Activated CD8-positive, alpha-beta memory T cell treated with anti-CD3 and anti-CD28 coated beads, Interleukin-2, amount 50 U/mL, for 48 hours (primary cell): ENCODE data around the gene OTUB1.
"Not testable (repeated sequence)": the region's sequence is repeated elsewhere in the genome, so short reads cannot be mapped to it uniquely, and the experiment has no call there.

Experiments used
- DNase-seq: peaks from one replicate; pipeline ENCODE4 v3.0.0-alpha.2; 2020

Gene OTUB1

DNA sequence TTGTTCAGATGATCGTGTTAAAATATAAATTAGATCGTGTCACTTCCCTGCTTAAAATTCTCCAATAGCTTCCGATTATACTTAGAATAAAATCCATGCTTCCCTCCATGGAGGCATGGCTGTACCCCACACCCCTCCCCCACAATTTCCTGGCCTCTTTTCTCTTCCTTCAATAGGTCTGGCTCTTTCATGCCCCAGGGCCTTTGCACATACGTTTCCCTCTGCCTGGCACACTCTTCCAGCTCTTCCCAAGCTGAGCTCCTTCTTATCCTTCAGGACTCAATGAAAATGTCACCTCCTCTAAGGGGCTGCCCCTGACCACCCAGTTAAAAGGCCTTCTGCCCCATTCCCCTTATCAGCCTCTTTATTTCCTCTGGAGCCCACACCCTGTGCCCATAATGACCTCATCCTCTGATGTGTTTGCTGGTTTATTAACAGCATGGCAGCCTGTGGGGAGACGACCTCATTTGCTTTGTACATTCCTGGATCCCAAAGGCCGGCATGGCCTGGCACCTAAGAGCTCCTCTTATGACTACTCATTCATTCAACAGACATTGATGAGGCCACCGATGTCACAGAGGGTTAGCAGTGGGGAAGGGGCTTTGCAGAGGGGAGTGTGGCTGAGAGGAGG, 40.5 kb downstream of the OTUB1 start:
- DNase-seq = no peak

DNA sequence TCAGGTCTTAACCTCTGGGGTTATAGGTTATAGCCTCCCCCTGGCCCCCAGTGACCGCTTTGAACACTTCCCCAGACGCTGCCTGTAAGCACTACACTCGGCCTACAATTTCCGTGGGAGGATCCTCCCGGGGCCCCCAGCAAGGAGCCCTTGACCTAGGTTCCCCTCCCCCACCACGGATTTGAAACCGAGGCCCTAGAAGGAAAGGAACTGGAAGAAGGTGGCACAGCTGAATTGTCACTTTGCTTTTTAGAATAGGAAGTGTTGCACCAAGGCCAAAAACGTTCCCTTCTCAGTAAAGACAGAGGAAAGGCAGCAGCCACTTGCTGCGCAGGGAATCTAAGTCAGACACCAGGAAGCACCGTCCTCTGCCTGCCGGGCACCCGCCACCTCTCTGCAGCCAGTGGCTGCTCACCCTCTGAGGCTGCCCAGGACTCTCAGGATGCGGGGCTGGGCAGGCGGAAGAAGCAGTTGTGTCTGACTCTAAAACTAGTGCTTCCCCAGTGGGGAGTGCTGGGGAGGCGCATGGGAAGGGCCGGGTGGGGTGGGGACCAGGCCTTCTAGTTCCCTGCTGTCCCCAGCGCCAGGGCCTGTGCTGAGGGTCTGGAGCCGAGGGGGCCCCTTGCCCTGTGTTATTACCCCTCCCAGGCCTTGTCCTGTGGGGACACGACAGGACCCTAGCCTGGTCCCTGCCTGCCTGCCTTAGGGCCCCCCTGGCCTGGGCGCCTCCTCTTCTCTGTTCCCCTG, 41.6 kb downstream of the OTUB1 start:
- no peak for DNase-seq

DNA sequence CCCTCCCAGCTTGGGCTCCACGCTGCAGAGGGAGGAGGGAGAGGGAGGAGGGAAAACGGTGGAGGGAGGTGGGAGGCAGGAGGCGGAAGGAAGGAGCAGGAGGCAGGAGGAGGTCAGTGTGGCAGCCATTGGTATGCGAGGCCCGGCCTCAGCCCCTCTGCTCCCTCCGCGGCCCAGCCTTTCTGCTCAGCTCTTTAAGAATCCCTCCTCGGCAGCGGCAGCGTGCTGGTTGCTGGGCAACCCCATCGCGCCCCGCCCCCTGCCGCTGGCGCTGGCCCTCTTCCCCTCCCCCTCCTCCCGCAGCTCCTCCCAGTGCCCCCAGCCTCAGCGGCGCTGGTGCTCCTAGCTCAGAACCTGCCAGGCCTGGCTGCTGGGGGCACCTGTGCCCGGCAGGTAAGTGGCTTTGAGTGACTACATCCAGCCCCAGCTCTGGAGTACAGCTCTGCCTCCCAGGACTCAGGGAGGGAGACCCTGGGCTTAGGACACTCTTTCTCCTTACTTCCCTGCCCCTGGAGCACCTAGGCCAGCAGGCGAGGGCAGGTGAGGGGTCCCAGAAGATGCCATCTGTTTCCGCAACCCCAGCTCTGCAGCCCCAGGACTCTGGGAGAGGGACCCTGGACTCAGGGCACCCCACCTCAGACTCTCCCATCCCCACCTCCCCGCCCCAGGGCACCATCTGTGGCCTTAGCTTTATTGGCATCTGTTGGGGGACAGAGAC, 42.3 kb downstream of the OTUB1 start:
- no peak for DNase-seq

DNA sequence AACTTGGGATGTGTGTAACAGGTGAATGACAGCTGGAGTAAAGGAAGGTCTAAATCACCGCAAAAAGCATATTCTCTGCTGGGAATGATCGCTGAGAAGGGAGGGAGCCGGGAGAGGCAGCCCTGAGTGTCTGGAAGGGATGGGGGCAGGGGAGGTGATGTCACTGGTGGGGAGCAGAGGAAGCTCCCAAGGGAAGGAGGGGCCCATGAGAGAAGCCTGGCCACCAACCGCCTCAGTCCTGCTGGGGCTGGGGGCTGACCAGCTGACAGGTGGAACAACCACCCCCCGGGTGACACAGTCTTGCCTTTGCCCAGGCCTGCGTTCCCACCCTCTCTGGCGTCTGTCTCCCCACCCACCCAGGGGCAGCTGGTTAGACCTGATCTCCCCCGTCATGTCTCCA, 43.5 kb downstream of the OTUB1 start:
- DNase-seq = no peak

DNA sequence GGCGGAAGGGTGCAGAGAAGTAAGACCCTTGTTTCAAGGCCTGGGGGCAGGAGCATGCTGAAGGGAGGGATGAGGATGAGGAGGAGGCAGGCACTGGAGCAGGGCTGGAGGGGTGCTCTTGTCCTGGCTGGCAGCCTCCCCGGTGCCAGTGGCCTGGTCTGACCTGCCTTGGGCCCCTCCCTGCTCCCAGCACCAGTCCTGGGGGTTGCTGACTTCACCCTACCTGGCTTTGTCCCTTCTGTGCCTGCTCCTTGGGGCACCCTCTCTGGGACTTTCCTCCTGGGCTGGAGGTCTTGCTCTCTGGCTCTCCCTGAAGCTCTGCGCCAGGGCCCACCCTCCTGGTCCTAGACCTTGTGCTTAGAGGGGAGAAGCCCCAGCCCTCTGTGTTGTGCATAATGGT, 44.8 kb downstream of the OTUB1 start:
- no peak for DNase-seq

DNA sequence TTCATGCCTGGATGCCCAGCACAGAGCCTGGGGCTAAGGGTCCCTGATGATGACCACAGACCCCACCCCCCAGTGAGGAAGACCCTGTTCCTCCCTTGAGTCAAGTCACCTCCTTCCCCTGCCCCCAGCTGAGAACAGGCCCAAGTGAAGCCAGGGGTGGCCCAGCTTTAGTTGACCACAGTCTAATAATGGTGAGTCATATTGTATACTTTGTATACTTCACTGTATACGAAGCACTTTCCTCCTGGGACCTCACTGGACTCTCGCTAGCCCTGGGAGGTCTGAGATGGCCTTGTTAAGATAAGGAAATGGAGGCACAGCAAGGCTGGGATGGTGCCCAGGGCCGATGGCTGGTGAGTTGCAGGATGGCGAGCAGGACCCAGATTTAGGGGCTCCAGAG, 45.8 kb downstream of the OTUB1 start:
- no peak for DNase-seq

DNA sequence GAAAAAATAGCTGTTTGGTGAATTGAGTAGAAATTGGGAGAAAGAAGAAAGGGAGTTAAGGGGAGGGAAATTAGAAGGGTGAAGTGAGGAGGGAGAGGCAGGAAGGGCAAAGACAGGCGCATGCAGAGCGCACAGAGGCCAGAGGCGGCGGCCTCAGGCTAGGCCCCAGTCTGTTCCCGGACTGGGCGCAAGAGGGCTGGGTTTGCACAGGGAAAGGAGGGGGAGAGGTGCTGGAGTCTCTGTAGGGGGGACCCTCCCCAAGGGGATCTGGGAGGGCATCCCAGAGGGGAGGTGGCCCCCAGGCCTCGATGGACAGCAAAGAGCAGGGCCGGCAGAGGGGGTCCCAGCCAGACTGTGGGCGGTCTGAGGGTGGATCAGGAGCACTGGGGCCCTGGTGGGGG, 48.2 kb downstream of the OTUB1 start:
- DNase-seq = no peak

DNA sequence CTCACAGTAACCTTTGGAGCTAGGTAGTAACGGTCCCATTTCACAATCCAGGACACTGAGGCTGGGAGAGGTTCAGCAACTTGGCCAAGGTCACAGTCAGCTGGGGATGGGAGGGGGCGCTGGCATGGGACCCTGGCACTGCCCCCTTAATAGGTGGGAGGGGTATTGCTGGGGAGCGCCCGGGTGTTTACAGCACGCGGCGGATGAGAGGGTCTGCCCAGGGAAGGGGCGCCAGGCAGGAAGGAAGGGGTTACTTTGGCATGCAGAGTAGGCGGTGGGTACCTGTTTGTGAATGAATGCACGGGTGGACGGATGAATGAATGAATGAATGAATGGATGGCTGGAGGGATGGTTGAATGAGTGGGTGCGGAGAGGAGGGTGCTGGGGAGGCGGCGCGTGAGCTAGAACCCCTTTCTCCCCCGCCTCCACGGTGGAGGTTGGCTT, 48.9 kb downstream of the OTUB1 start:
- DNase-seq = no peak

DNA sequence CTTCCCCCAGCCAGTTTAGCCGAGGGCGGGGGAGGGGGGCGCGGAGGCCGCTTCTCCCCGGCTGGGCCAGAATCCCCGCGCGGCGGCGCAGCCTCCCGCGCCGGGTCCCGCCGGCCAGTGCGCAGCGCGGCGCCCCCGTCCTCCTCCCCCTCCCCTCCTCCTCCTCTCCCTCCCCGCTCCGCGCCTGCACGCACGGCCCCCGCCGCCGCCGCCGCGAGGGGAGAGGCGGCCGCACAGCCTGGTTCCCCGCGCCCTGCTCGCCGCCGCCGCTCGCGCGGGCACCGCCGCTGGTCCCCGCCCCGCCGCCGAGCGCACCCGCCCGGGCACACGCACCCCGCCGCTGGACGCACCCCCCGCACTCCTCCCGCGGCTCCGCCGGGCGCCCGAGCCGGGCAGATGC, 49.3 kb downstream of the OTUB1 start, which contains the start of gene FLRT1:
Gene FLRT1 (plus strand): TSS at position 356 of the 400 bp plus-strand sequence. CDS start 80,337 bp downstream, outside the sequence.
- DNase-seq = no peak

DNA sequence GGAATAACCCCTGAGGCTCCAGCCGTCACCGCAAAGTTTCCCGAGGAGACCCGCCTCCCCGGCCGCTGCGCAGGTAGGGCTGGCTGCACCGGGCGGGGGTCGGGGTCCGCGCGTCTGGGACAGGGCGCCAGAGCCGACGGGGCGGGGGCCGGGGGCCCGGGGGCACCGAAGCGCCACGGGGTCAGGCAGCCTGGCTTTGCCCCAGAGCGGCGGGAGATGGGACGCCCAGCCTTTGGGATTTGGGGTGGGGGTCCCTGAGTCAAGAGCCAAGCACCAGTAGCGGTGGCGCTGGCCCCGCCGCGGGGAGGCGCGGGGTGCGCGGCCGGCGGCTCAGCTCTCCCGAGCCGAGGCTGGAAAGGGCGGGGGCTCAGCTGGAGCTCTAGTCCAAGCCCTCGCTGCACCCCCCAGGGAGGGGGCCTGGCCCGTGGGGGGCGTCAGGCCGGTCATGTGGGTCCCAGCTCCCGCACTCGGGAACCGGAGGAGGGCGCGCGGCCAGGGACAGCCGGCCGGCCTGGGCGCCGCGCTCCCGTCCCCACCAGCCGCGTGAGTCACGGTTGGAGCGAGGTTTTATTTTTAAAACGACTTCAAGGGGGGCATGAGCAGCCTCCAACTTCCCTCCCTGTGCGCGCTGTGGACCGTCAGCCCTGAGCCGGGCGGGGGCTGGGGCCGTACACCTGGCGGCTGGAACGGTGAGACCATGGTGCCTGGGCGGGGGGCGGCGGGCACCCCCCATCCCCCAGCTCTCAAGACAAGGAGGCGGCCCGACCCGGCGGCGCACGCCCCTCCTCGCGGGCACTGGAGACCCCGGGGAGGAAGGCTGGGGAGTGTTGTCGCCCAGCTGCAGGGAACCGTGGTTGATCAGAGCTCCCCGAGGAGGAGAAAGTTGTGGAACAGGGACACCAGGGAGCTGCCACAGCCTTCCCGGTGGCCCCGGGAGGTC, 50.1 kb downstream of the OTUB1 start:
- DNase-seq = no peak

DNA sequence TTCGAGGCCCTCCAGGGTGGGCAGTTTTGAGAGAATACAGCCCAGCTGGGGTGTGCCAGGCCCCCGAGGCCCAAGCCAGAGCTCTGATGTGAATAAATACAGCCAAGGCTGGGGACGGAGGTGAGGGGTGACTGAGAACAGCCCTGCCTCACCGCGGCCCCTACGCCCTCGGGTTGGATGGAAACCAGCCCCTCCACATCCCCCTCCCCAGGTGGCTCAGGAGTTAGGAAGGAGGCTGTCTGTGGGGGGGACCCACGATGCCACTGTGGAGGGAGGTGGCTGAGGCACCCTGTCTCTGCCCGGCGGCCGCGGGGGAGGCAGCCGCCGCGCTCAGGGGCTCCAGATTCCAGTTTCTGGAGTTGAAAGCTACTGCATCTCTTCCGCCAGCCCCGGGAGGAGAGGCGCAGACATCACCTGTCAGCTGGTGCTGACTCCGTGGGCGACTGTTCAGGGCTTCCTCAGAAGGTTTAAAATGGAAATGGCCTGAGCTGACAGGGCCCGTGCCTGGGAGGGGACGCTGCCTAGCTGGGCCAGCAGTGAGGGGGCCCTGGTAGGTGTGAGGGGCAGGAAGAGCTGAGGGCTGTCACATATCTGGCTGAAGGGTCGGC, 50.9 kb downstream of the OTUB1 start:
- no peak for DNase-seq

DNA sequence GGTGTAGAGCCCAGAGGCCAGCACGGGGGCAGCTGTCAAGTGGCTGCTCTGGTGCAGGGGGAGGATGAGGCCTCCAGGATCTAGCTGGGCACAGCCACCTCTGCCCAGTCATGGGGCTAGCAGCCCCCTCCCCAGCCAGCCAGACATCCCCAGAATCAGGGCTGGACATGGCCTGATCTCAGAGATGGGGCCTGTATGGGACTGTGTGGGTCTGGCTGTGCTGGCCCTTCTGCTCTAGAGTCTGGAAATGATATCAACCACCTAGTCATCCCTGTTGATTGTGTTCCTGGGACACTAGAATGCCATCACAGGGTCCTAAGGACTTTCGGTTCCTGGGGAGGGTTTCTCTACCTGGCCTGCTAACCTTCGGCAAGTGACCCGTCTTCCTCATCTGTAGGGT, 52.3 kb downstream of the OTUB1 start:
- DNase-seq = no peak

DNA sequence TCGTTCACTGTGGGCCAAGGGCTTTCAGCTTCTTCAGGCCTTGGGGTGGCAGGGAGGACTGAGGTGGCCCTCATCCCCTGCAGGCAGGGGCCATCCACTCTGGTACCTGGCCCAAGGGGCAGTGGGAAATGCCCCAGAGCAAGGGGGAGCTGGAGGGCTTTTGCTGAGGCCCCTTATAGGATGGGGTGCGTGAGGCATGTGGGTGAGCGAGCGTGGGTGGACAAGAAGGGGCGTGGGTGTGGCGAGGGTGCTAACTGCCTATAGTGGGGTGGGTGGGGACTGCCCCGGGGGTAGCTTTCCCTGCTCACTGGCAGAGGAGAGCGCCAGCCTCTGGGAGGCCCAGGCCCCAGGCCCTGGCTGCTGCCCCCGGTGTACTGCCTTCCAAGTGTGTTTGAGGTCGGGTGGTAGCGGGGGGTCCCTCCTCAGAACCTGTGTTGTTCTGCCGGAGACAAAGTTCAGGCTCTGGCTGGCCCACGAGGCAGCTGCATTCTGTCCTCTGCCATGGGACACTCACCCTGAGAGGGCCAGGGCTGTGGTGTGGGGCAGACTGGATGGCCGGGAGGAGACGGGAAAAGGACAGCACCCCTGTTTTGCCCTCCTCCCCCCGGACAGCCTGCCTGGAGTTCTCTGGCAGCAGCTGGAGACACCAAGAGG, 52.9 kb downstream of the OTUB1 start:
- DNase-seq = no peak

DNA sequence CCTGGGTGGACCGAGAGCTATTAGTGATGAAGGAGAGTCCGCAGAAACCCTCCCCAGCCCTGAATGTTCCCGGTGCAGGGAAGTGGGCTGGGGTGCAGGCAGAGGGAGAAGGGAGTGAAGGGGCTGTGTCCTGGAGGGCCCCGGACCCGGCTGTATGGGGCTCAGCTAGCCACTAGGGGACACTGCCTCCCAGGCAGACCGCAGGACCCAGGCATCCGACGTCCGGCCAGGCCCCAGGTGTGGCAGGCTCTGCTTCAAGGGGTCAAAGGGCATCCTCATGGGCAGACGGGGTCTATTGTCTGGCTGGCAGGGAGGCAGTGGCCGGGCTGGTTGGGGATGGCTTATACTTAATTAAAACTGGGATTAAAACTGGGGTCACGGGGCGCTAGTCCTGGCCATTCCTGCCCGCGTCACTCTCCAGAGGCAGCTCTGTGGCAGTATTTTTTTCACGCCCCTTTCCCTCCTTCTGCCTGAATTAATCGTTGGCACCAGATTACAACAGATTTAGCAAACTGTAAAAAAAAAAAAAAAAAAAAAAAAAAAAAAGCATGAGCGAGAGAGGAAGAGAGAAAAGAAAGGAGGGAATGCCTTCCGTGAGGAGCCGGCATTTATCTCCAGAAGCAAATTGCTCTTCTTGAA, 54.6 kb downstream of the OTUB1 start:
- no peak for DNase-seq

DNA sequence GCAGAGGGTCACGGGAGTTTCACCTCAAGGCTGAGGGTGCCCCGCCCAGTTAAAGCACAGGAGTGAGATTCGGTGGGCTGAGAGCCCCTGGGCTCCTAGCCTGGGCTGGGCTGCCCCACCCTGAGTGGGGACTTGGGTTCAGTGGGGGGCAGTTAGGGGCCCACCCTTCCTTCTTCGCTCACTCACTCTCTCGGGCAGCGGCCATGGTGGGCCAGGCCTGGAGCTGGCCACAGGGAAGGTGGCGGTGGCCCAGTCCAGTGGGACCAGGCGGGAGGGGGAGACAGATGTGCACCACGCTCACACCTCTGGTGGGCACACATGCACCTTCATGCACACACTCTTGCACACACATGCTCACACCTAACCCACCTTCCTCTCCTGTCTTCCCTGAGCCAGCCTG, 55.6 kb downstream of the OTUB1 start:
- DNase-seq = no peak

DNA sequence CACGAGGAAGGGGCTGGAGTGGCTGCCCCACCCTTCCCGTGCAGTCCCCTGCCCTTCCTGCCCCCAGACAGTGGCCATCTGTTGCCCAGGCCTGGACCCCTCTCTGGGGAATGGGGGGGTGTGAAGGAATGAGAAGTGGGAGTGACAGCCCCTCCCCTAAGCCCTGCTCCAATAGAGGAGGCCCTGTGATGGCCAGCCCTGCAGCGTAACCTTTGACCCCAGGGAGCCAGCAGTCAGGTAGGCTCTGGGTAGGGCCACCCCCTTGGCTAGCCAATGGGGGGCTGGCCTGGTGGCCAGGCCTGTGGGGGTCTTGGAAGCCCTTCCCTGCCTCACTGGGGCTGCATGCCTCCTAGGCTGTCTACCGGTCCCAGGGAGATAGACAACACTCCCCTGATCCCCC, 56.1 kb downstream of the OTUB1 start:
- no peak for DNase-seq

DNA sequence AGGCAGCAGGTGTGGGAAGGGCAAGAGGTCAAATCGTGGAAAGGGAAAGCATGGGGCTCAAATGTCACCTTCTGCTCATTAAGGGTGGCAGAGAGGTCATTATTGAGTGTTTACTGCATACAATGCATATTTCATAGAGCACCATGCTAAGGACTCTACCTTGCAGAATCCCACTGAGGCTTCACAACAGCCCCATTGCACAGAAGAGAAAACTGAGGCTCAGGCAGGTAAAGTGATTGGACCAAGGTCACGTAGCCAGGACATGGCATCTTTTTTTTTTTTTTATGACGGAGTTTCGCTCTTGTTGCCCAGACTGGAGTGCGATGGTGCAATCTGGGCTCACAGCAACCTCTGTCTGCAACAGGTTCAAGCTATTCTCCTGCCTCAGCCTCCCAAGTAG, 57.3 kb downstream of the OTUB1 start:
- no peak for DNase-seq

DNA sequence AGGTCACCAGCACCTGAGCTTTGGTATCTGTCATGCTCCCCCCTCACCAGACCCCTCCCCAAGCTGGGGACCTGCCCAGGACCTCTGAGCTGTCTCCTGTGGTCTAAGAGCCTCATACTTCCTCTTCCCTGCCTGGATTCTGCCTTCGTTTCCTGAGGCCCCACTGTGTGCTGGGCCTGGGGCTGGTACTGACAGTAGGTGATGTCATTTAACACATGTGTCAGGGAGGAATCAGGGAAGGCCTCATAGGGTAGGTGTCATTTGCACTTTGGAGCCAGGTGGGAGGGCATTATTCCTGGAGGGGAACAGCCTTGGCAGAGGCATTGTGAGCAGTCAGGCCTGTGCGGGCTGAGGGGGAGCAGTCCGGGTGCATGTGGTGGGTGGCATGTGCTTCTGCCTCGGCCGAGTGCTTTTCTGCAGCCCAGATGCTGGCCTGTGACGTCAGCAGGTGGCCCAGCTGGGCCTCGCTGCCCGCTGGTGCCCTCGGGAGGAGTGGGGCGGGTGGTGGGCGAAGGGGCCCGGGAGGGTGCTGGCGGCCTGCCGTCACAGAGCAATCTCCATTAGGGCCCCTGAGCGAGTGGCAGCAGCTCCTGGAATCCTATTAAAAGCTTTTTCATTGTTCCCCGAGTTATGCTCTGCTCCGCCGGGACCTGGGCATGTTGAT, 58.6 kb downstream of the OTUB1 start:
- no peak for DNase-seq

DNA sequence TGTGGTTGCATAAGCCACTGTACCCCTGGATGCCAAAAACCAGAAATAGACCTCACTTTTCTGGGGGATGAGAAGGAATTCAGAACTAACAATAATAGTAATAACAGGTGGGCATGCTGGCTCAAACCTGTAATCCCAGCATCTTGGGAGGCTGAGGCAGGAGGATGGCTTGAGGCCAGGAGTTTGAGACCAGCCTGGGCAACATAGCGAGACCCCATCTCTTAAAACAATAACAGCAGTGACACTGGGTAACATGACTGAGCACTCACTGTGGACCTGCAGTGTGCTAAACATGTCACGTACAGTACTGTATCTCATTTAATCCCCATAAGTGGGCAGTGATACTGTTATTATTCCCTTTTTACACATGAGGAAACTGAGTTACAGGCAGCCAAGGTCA, 59.5 kb downstream of the OTUB1 start:
- DNase-seq = no peak

DNA sequence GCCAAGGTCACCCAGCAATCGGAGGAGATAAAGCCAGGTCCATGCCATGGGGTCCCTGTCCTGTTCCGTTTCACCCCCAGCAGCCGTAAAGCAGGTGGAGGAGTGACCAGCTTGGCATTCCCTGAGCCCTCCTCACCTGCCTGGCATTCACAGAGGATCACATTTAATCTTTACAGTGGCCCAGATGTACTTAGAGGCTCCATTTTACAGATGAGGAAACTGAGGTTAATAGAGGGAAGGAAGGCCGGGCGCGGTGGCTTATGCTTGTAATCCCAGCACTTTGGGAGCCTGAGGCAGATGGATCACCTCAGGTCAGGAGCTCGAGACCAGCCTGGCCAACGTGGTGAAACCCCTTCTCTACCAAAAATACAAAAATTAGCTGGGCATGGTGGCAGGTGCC, 61.1 kb downstream of the OTUB1 start:
- DNase-seq = not testable (repeated sequence)
